Left ventricle myocardium inferior (tissue), 1 donor: ENCODE data around the gene COL23A1. TPM values are rescaled to one million over a fixed set of nuclear protein-coding genes. Genes with fewer than 3 reads are reported as not detected.

ENCODE experiments used
- DNase-seq: peaks from one replicate; pipeline ENCODE4 v3.0.0-alpha.2; 2020
- H3K27ac ChIP-seq: fragments of 200-600 bp; replicated peaks from 2 replicates; pipeline ENCODE4 v1.8.0; 2021
- H3K27me3 ChIP-seq: fragments of 200-600 bp; 2 replicates; pipeline ENCODE4 v1.8.0; 2021; ENCODE audit warnings: low read depth
- H3K36me3 ChIP-seq: fragments of 200-600 bp; 2 replicates; pipeline ENCODE4 v1.8.0; 2021
- H3K4me1 ChIP-seq: fragments of 200-600 bp; 2 replicates; pipeline ENCODE4 v1.8.0; 2021
- H3K4me3 ChIP-seq: fragments of 200-600 bp; 2 replicates; pipeline ENCODE4 v1.8.0; 2021; ENCODE audit warnings: mild to moderate bottlenecking, moderate library complexity
- H3K9me3 ChIP-seq: fragments of 200-600 bp; replicated peaks from 2 replicates; pipeline ENCODE4 v1.8.0; 2021
- intact Hi-C: fragments of 100-400 bp; cut with micrococcal nuclease; formaldehyde crosslinking; loops from one replicate; pipeline ENCODE4 v1.11.0; 2022
- total RNA-seq: library from RNA; stranded (reverse); fragmentation: NEBNext Ultra II Directional; extraction: Animal tissue kit (Norgen Biotek cat#: 25700); gene quantifications from one replicate; pipeline ENCODE4 v1.2.1, GENCODE V29; 2021
- TF ChIP-seq, protein P1 (sequence below): fragments of 200-600 bp; IDR thresholded peaks from 2 replicates; pipeline ENCODE4 v1.8.0; 2021; ENCODE audit warnings: antibody characterized with exemption, mild to moderate bottlenecking, borderline replicate concordance
- donor health status: DM: no; HTN: yes; CAD: no; lungs with severe emphysema.

The COL23A1 gene
- total RNA-seq, 1 donor from 2014 or later, result 27.4 TPM

- no peaks in the 10 kb centered on the region for H3K27me3 ChIP-seq
- no peaks in the 10 kb centered on the region for H3K9me3 ChIP-seq
- peak overlapping the region; percentile 94 for H3K4me3 ChIP-seq
- DNase-seq, result no peak
- peaks cover 53% of the 10 kb centered on the region for H3K36me3 ChIP-seq
- intact Hi-C loops, result no loop called here
- H3K4me1 ChIP-seq, result peaks cover 43% of the 10 kb centered on the region
- TF ChIP-seq, protein P1, sequence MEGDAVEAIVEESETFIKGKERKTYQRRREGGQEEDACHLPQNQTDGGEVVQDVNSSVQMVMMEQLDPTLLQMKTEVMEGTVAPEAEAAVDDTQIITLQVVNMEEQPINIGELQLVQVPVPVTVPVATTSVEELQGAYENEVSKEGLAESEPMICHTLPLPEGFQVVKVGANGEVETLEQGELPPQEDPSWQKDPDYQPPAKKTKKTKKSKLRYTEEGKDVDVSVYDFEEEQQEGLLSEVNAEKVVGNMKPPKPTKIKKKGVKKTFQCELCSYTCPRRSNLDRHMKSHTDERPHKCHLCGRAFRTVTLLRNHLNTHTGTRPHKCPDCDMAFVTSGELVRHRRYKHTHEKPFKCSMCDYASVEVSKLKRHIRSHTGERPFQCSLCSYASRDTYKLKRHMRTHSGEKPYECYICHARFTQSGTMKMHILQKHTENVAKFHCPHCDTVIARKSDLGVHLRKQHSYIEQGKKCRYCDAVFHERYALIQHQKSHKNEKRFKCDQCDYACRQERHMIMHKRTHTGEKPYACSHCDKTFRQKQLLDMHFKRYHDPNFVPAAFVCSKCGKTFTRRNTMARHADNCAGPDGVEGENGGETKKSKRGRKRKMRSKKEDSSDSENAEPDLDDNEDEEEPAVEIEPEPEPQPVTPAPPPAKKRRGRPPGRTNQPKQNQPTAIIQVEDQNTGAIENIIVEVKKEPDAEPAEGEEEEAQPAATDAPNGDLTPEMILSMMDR, result no peak
- H3K27ac ChIP-seq, result peak overlapping the region; percentile 96
Observed at GRCh38 chr5:178206166-178207101, 383.8 kb downstream of the COL23A1 start.

GRCh38 chr5:178205749-178206047 lies 384.5 kb downstream of the COL23A1 start:
- no peaks in the 10 kb centered on the region for H3K9me3 ChIP-seq
- H3K27me3 ChIP-seq, result no peaks in the 10 kb centered on the region
- TF ChIP-seq, protein P1, result no peak
- H3K4me3 ChIP-seq, result peak overlapping the region; percentile 94
- intact Hi-C loops, result no loop called here
- H3K36me3 ChIP-seq, result peaks cover 45% of the 10 kb centered on the region
- H3K27ac ChIP-seq, result peak overlapping the region; percentile 96
- no peak for DNase-seq
- peaks cover 43% of the 10 kb centered on the region for H3K4me1 ChIP-seq

GRCh38 chr5:178204935-178205748 lies 385.1 kb downstream of the COL23A1 start:
- TF ChIP-seq, protein P1, result no peak
- Histone ChIP-seq H3K27ac (peak overlapping the region; percentile 96), H3K9me3 (no peaks in the 10 kb centered on the region), H3K4me1 (peaks cover 43% of the 10 kb centered on the region), H3K36me3 (peaks cover 40% of the 10 kb centered on the region), H3K27me3 (no peaks in the 10 kb centered on the region), H3K4me3 (peak overlapping the region; percentile 94)
- intact Hi-C loops, result no loop called here
- DNase-seq, result peak; percentile 80

- Histone ChIP-seq H3K4me3 (peak within 1 kb of the TSS; percentile 94), H3K27ac (peak within 1 kb of the TSS; percentile 96), H3K9me3 (no peaks in the 10 kb centered on the region), H3K36me3 (peaks cover 32% of the 10 kb centered on the region), H3K4me1 (peaks cover 43% of the 10 kb centered on the region), H3K27me3 (no peaks in the 10 kb centered on the region)
- TF ChIP-seq, protein P1, result no peak
- intact Hi-C loops, result no loop called here
- peak; percentile 95 for DNase-seq
Observed at GRCh38 chr5:178204182-178204934, 385.8 kb downstream of the COL23A1 start, which contains the start of gene HNRNPAB. Gene HNRNPAB (plus strand): TSS chr5:178204533. CDS start chr5:178204838, 305 bp downstream.

GRCh38 chr5:178203670-178204181 lies 386.5 kb downstream of the COL23A1 start:
- Histone ChIP-seq H3K9me3 (no peaks in the 10 kb centered on the region), H3K4me1 (peaks cover 43% of the 10 kb centered on the region), H3K36me3 (peaks cover 26% of the 10 kb centered on the region), H3K27me3 (no peaks in the 10 kb centered on the region), H3K27ac (peak overlapping the region; percentile 96), H3K4me3 (peak overlapping the region; percentile 94)
- intact Hi-C loops, result no loop called here
- TF ChIP-seq, protein P1, result no peak
- DNase-seq, result no peak
